DLD1 (cell line): Measurements from ENCODE around the gene FOXN3.
"Not testable (repeated sequence)": the region's sequence is repeated elsewhere in the genome, so short reads cannot be mapped to it uniquely, and the experiment has no call there.

Experiments used
- in situ Hi-C: cut with HindIII; loops from 2 replicates; pipeline ENCODE4 v1.10.0; 2017; ENCODE audit warnings: low sequenced_read_pairs

The FOXN3 gene

GRCh38 chr14:89206389-89207031 is 210.5 kb downstream of the FOXN3 start:
- in situ Hi-C loops: no loop called here

- in situ Hi-C loops: no loop called here
These were observed 211.8 kb downstream of the FOXN3 start for GRCh38 chr14:89205137-89205740.

GRCh38 chr14:89202413-89203190 is 214.4 kb downstream of the FOXN3 start:
- in situ Hi-C loops: no loop called here

- in situ Hi-C loops: no loop called here
These were observed 215.4 kb downstream of the FOXN3 start for GRCh38 chr14:89201645-89202044.

- in situ Hi-C loops: not testable (repeated sequence)
These were observed 217.7 kb downstream of the FOXN3 start for GRCh38 chr14:89199357-89199756.

- in situ Hi-C loops: no loop called here
These were observed 218.3 kb downstream of the FOXN3 start for GRCh38 chr14:89198544-89199329.

- in situ Hi-C loops: no loop called here
These were observed 219.4 kb downstream of the FOXN3 start for GRCh38 chr14:89197623-89198022.

GRCh38 chr14:89196545-89196944 is 220.5 kb downstream of the FOXN3 start:
- in situ Hi-C loops: no loop called here

GRCh38 chr14:89194376-89194775 is 222.7 kb downstream of the FOXN3 start:
- in situ Hi-C loops: no loop called here

GRCh38 chr14:89190765-89191513 is 226.1 kb downstream of the FOXN3 start:
- in situ Hi-C loops: no loop called here

- in situ Hi-C loops: no loop called here
These were observed 228.5 kb downstream of the FOXN3 start for GRCh38 chr14:89188492-89188891.

- in situ Hi-C loops: no loop called here
These were observed 229.5 kb downstream of the FOXN3 start for GRCh38 chr14:89187501-89187900.

- in situ Hi-C loops: no loop called here
These were observed 230.1 kb downstream of the FOXN3 start for GRCh38 chr14:89186856-89187376.

GRCh38 chr14:89185919-89186855 is 230.8 kb downstream of the FOXN3 start:
- in situ Hi-C loops: no loop called here

- in situ Hi-C loops: no loop called here
These were observed 232.1 kb downstream of the FOXN3 start for GRCh38 chr14:89184952-89185351.

- in situ Hi-C loops: no loop called here
These were observed 234.7 kb downstream of the FOXN3 start for GRCh38 chr14:89182326-89182725.

GRCh38 chr14:89180546-89180945 is 236.5 kb downstream of the FOXN3 start:
- in situ Hi-C loops: no loop called here

- in situ Hi-C loops: no loop called here
These were observed 237.1 kb downstream of the FOXN3 start for GRCh38 chr14:89179891-89180404.
